Sigmoid colon (tissue), 4 donors: ENCODE measurements around the gene FOSL2.

Experiments
- EP300 ChIP-seq, 4 donors: sonication (generic); formaldehyde crosslinking; IDR thresholded peaks; one replicate each; pipeline ENCODE4 v1.6.1; 2017; ENCODE audit warnings: antibody characterized with exemption in 4 of 4
- POLR2A ChIP-seq, 2 donors: fragments of 450-650 bp; IDR thresholded peaks; one replicate each; pipeline ENCODE4 v1.6.1; 2016; ENCODE audit warnings: antibody characterized with exemption in 2 of 2, mild to moderate bottlenecking in 2 of 2, moderate library complexity in 2 of 2
- POLR2AphosphoS5 ChIP-seq, 4 donors: sonication (generic); formaldehyde crosslinking; IDR thresholded peaks; one replicate each; pipeline ENCODE4 v1.6.1; 2017; ENCODE audit warnings: antibody characterized with exemption in 4 of 4
- TF ChIP-seq, protein P1 (sequence below), 4 experiments: fragments of 450-650 bp in 3 of 4; fragments of 200-600 bp in 1 of 4; IDR thresholded peaks; one replicate each; pipeline ENCODE4 v1.5.1; 2016 to 2019; ENCODE audit warnings: antibody characterized with exemption in 4 of 4, mild to moderate bottlenecking in 3 of 4, moderate library complexity in 2 of 4

DNA sequence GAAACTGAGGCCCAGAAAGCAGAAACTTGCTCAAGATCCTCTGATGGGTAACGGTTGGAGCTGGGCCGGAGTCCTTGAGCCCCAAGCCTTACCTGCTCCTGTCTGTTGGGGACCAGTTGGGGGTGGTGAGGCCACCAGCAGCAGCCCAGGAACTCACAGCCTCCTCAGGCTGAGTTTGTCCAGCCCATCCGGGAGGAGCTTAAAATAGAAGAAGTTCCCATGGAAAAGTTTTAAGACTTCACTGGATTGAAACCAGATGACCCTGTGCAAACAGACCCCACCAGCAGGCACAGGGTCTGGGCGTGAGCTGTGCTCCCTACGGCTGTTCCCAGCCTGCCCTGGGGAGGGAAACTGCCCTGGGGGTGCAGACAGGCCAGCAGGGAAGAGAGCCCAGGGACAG lies 40.6 kb upstream of the FOSL2 start:
- TF ChIP-seq, protein P1, sequence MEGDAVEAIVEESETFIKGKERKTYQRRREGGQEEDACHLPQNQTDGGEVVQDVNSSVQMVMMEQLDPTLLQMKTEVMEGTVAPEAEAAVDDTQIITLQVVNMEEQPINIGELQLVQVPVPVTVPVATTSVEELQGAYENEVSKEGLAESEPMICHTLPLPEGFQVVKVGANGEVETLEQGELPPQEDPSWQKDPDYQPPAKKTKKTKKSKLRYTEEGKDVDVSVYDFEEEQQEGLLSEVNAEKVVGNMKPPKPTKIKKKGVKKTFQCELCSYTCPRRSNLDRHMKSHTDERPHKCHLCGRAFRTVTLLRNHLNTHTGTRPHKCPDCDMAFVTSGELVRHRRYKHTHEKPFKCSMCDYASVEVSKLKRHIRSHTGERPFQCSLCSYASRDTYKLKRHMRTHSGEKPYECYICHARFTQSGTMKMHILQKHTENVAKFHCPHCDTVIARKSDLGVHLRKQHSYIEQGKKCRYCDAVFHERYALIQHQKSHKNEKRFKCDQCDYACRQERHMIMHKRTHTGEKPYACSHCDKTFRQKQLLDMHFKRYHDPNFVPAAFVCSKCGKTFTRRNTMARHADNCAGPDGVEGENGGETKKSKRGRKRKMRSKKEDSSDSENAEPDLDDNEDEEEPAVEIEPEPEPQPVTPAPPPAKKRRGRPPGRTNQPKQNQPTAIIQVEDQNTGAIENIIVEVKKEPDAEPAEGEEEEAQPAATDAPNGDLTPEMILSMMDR (IDR thresholded peaks at IDR 0.05) = no peak
- TF ChIP-seq EP300 (IDR thresholded peaks at IDR 0.05) (peak in 1 of 4 donors; percentile 20), POLR2A (IDR thresholded peaks at IDR 0.05) (no peak), POLR2AphosphoS5 (IDR thresholded peaks at IDR 0.05) (peak; percentile 14 to 45 (median 30))
